Nephron progenitor cell (in vitro differentiated cells): ENCODE data around the gene FAM193B.

ENCODE experiments used
- DNase-seq: peaks from one replicate; pipeline ENCODE4 v3.0.0; 2021
- H3K27ac Mint-ChIP-seq: 2 replicates; pipeline ENCODE4 v1.8.0; 2021; ENCODE audit warnings: mild to moderate bottlenecking, moderate library complexity, mixed read lengths
- H3K27me3 Mint-ChIP-seq: 2 replicates; pipeline ENCODE4 v1.8.0; 2021; ENCODE audit warnings: mild to moderate bottlenecking, low read depth, mixed read lengths; ENCODE audit not compliant: poor library complexity
- H3K36me3 Mint-ChIP-seq: 2 replicates; pipeline ENCODE4 v1.8.0; 2021; ENCODE audit warnings: low read depth, mixed read lengths
- H3K4me1 Mint-ChIP-seq: 2 replicates; pipeline ENCODE4 v1.8.0; 2021; ENCODE audit warnings: mixed read lengths
- H3K4me3 Mint-ChIP-seq: 2 replicates; pipeline ENCODE4 v1.8.0; 2021; ENCODE audit warnings: mild to moderate bottlenecking, moderate library complexity, mixed read lengths
- H3K9me3 Mint-ChIP-seq: 2 replicates; pipeline ENCODE4 v1.8.0; 2021; ENCODE audit warnings: mild to moderate bottlenecking, moderate library complexity, mixed read lengths
- CTCF ChIP-seq: fragments of 200-600 bp; sonication (generic); IDR thresholded peaks from 2 replicates; pipeline ENCODE4 v1.5.0; 2021; ENCODE audit warnings: antibody characterized with exemption

The FAM193B gene

GRCh38 chr5:177493795-177494345, 60.5 kb downstream of the FAM193B start:
- no peak for DNase-seq
- no peaks in the 10 kb centered on the region for H3K9me3 Mint-ChIP-seq
- H3K4me3 Mint-ChIP-seq, result peak overlapping the region; percentile 36
- peaks cover 13% of the 10 kb centered on the region for H3K36me3 Mint-ChIP-seq
- H3K27ac Mint-ChIP-seq, result no peak overlapping the region
- H3K4me1 Mint-ChIP-seq, result peaks cover 61% of the 10 kb centered on the region
- peaks cover 6% of the 10 kb centered on the region for H3K27me3 Mint-ChIP-seq
- no peak for TF ChIP-seq CTCF

GRCh38 chr5:177492841-177493240, 61.5 kb downstream of the FAM193B start:
- Mint-ChIP-seq H3K27ac (peak overlapping the region; percentile 68), H3K4me1 (peaks cover 51% of the 10 kb centered on the region), H3K4me3 (no peak overlapping the region), H3K36me3 (peaks cover 18% of the 10 kb centered on the region), H3K27me3 (no peaks in the 10 kb centered on the region), H3K9me3 (no peaks in the 10 kb centered on the region)
- DNase-seq, result no peak
- no peak for TF ChIP-seq CTCF

GRCh38 chr5:177491983-177492746, 62.2 kb downstream of the FAM193B start:
- H3K27me3 Mint-ChIP-seq, result no peaks in the 10 kb centered on the region
- H3K9me3 Mint-ChIP-seq, result no peaks in the 10 kb centered on the region
- H3K4me3 Mint-ChIP-seq, result no peak overlapping the region
- no peak for DNase-seq
- H3K4me1 Mint-ChIP-seq, result peaks cover 48% of the 10 kb centered on the region
- H3K27ac Mint-ChIP-seq, result peak overlapping the region; percentile 68
- no peak for TF ChIP-seq CTCF
- H3K36me3 Mint-ChIP-seq, result peaks cover 22% of the 10 kb centered on the region

GRCh38 chr5:177491429-177491945, 62.9 kb downstream of the FAM193B start:
- Mint-ChIP-seq H3K4me3 (no peak overlapping the region), H3K36me3 (peaks cover 26% of the 10 kb centered on the region), H3K27me3 (no peaks in the 10 kb centered on the region), H3K27ac (no peak overlapping the region), H3K9me3 (no peaks in the 10 kb centered on the region), H3K4me1 (peaks cover 48% of the 10 kb centered on the region)
- TF ChIP-seq CTCF, result peak; percentile 97
- peak; percentile 95 for DNase-seq

GRCh38 chr5:177490992-177491391, 63.4 kb downstream of the FAM193B start:
- Mint-ChIP-seq H3K27ac (no peak overlapping the region), H3K4me3 (no peak overlapping the region), H3K27me3 (no peaks in the 10 kb centered on the region), H3K9me3 (no peaks in the 10 kb centered on the region), H3K4me1 (peaks cover 45% of the 10 kb centered on the region), H3K36me3 (peaks cover 26% of the 10 kb centered on the region)
- DNase-seq, result no peak
- no peak for TF ChIP-seq CTCF
